Amniotic stem cell (primary cell): Measurements from ENCODE around the gene SHMT1.

Source experiments
- DNase-seq: peaks from one replicate; lab custom pipeline; 2025; lab: John Stamatoyannopoulos, UW

SHMT1 gene

GRCh38 chr17:18281788-18282187 is 81.6 kb downstream of the SHMT1 start:
- no peak for DNase-seq

- no peak for DNase-seq
Measured at GRCh38 chr17:18280766-18281371, 82.5 kb downstream of the SHMT1 start.

DNA sequence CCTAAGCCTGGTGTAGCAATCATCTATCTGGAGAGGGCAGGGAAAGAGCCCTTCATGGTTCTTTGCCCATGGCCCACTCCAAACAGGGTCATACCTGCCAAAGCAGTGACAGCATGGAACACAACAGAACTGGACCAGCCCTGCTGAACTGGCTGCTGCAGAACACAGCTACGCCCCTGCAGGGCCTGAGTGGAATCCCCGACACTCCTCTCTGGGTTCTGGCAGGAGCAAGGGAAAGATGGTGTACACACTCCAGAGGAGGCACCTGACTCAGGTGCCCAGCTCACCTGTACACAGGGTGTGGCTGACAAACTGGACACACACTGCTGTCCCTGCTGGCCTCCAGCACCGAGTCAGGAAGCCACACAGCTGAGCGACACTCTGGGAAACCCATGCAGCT is 83.1 kb downstream of the SHMT1 start:
- no peak for DNase-seq

DNA sequence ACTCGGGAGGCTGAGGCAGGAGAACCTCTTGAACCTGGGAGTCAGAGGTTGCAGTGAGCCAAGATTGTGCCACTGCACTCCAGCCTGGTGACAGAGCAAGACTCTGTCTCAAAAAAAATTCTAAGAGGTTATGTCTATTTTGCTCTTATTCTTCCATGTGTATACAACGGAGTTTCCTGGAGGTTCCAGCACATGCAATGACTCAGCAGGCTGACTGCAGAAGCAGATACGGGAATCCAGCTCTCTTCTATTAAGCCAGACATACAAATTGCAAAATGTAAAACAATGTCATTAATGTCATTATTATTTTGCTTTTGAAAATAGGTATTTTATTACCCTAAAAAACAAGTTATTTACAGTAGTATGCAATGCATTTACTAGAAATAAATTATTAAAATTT is 84.5 kb downstream of the SHMT1 start:
- DNase-seq: no peak
